ENCODE data around the gene SLC35E3.
"Not testable (repeated sequence)": the region's sequence is repeated elsewhere in the genome, so short reads cannot be mapped to it uniquely, and the experiment has no call there.

Gene SLC35E3

GRCh38 chr12:68815928-68816800, 70.2 kb downstream of the SLC35E3 start:
- CTCF ChIA-PET = no interaction called here

GRCh38 chr12:68819481-68819880, 73.5 kb downstream of the SLC35E3 start:
- ChIA-PET CTCF (interaction anchor here (0.6 to 0.8 kb wide), 2 partner anchors 10 to 147 kb away, joined by 4 read pairs; no protein-coding TSS in a partner anchor), POLR2A (interaction anchor here (0.7 to 0.9 kb wide), 2 partner anchors 11 to 12 kb away, joined by 3 to 4 read pairs; no protein-coding TSS in a partner anchor)
- not testable (repeated sequence) for DNase-seq (ENCODE audit: extremely low spot score)

More at GRCh38 chr12:68815928-68816800, 70.2 kb downstream of the SLC35E3 start:
- DNase-seq (ENCODE audit: extremely low spot score) = no peak
- POLR2A ChIA-PET = interaction anchor here (0.7 to 1.1 kb wide), 2 partner anchors 9 to 70 kb away, joined by 3 read pairs; partner anchors contain the start of genes MDM2 and SLC35E3
- TF ChIP-seq TARDBP (IDR thresholded peaks at IDR 0.05) = no peak
- TF ChIP-seq PKNOX1 (IDR thresholded peaks at IDR 0.05) = peak; percentile 67
- TF ChIP-seq ARNT (IDR thresholded peaks at IDR 0.05) = no peak
- TF ChIP-seq ELF4 (IDR thresholded peaks at IDR 0.05) = no peak

- no peak for DNase-seq (ENCODE audit: extremely low spot score)
- ChIA-PET CTCF (no interaction called here), POLR2A (interaction anchor here (1.3 kb wide), 2 partner anchors 13 to 14 kb away, joined by 4 to 5 read pairs; partner anchors contain the start of gene MDM2)
- TF ChIP-seq ARNT (IDR thresholded peaks at IDR 0.05) (no peak), SP1 (IDR thresholded peaks at IDR 0.05) (no peak), SUZ12 (IDR thresholded peaks at IDR 0.05) (no peak), ZNF384 (IDR thresholded peaks at IDR 0.05) (no peak)
Observed at GRCh38 chr12:68821357-68822188, 75.6 kb downstream of the SLC35E3 start.

- ChIA-PET POLR2A (no interaction called here), CTCF (no interaction called here)
- DNase-seq (ENCODE audit: extremely low spot score) = no peak
- TF ChIP-seq FOXM1 (IDR thresholded peaks at IDR 0.05; ENCODE audit: borderline replicate concordance) = no peak
- no peak for TF ChIP-seq CTBP1 (IDR thresholded peaks at IDR 0.05; ENCODE audit: borderline replicate concordance)
- no peak for TF ChIP-seq PKNOX1 (IDR thresholded peaks at IDR 0.05)
- no peak for TF ChIP-seq HDGF (IDR thresholded peaks at IDR 0.05; ENCODE audit: borderline replicate concordance)
- no peak for TF ChIP-seq L3MBTL2 (conservative IDR thresholded peaks at IDR 0.05)
- no peak for TF ChIP-seq NFRKB (IDR thresholded peaks at IDR 0.05)
- no peak for TF ChIP-seq FOXK2 (IDR thresholded peaks at IDR 0.05)
- no peak for TF ChIP-seq ELF4 (IDR thresholded peaks at IDR 0.05)
- TF ChIP-seq SP1 (IDR thresholded peaks at IDR 0.05) = no peak
- no peak for TF ChIP-seq LEF1 (IDR thresholded peaks at IDR 0.05; ENCODE audit: borderline replicate concordance)
- TF ChIP-seq FOXA1 (IDR thresholded peaks at IDR 0.05) = no peak
- no peak for TF ChIP-seq ARNT (IDR thresholded peaks at IDR 0.05)
- no peak for TF ChIP-seq ZNF384 (IDR thresholded peaks at IDR 0.05)
- no peak for TF ChIP-seq BHLHE40 (IDR thresholded peaks at IDR 0.05; ENCODE audit: borderline replicate concordance)
Observed at GRCh38 chr12:68823696-68824095, 77.7 kb downstream of the SLC35E3 start.

- no peak for DNase-seq (ENCODE audit: extremely low spot score)
Observed at GRCh38 chr12:68824131-68824530, 78.2 kb downstream of the SLC35E3 start.

More at GRCh38 chr12:68824131-68824530, 78.2 kb downstream of the SLC35E3 start:
- POLR2A ChIA-PET = no interaction called here
- TF ChIP-seq SUZ12 (IDR thresholded peaks at IDR 0.05) (no peak), PKNOX1 (IDR thresholded peaks at IDR 0.05) (no peak), ELF4 (IDR thresholded peaks at IDR 0.05) (no peak), FOXK2 (IDR thresholded peaks at IDR 0.05) (no peak), NFRKB (IDR thresholded peaks at IDR 0.05) (no peak), ARNT (IDR thresholded peaks at IDR 0.05) (no peak), HDGF (IDR thresholded peaks at IDR 0.05; ENCODE audit: borderline replicate concordance) (no peak), LEF1 (IDR thresholded peaks at IDR 0.05; ENCODE audit: borderline replicate concordance) (no peak), SP1 (IDR thresholded peaks at IDR 0.05) (no peak), ZNF384 (IDR thresholded peaks at IDR 0.05) (no peak), CTBP1 (IDR thresholded peaks at IDR 0.05; ENCODE audit: borderline replicate concordance) (no peak), FOXA1 (IDR thresholded peaks at IDR 0.05) (no peak), TARDBP (IDR thresholded peaks at IDR 0.05) (no peak)
- CTCF ChIA-PET = no interaction called here

Data from HEK293T (cell line).